Activated CD8-positive, alpha-beta memory T cell treated with anti-CD3 and anti-CD28 coated beads for 36 hours (primary cell): ENCODE data around the gene BCL11A. TPM values are rescaled to one million over a fixed set of nuclear protein-coding genes. Genes with fewer than 3 reads are reported as not detected.

Experiments used
- CTCF ChIA-PET: fragments of 350-600 bp; sonication (Branson Sonifier 250); formaldehyde crosslinking; loops from one replicate; lab custom pipeline; 2021; ENCODE audit warnings: antibody characterized with exemption; lab: Charles Lee
- POLR2A ChIA-PET: fragments of 350-600 bp; sonication (Branson Sonifier 250); formaldehyde crosslinking; loops from one replicate; lab custom pipeline; 2021; ENCODE audit warnings: antibody characterized with exemption; lab: Charles Lee
- total RNA-seq, 2 experiments: library from RNA; stranded (reverse); gene quantifications; one replicate each; pipeline ENCODE4 v1.2.3, GENCODE V29; 2021

Gene BCL11A
- total RNA-seq, result under 1 TPM; 0.15 to 0.30 TPM

DNA sequence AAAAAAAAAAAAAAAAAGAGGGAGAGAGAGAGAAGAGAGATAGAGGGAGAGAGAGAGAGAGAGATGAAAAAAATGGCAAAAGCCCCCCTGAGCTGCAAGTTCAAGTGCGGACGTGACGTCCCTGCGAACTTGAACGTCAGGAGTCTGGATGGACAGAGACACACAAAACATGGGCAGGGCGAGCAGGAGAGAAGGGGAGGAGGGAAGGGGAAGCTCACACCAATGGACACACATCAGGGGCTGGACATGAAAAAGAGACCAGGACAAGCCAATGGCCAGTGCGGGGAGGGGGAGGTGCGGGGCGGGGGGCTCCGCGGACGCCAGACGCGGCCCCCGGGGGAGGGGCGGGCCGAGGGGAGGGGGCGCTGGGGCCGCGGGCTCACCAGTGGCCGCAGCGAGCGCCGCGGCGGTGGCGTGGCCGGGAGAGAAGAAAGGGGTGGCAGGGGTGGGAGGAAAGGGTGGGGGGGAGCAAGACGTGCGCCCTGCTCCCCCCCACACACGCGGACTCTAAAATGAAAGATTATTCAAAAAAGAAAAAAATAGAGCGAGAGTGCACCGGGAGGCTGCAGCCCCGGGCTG is at the start of gene BCL11A:
TSS of gene BCL11A (minus strand) at position 160 of the 579 bp plus-strand sequence. CDS start 384 bp downstream, outside the sequence.
- CTCF ChIA-PET, result interaction anchor here (0.6 to 1.1 kb wide), 2 partner anchors 28 to 544 kb away, joined by 3 to 4 read pairs; no protein-coding TSS in a partner anchor
- POLR2A ChIA-PET, result no interaction called here

DNA sequence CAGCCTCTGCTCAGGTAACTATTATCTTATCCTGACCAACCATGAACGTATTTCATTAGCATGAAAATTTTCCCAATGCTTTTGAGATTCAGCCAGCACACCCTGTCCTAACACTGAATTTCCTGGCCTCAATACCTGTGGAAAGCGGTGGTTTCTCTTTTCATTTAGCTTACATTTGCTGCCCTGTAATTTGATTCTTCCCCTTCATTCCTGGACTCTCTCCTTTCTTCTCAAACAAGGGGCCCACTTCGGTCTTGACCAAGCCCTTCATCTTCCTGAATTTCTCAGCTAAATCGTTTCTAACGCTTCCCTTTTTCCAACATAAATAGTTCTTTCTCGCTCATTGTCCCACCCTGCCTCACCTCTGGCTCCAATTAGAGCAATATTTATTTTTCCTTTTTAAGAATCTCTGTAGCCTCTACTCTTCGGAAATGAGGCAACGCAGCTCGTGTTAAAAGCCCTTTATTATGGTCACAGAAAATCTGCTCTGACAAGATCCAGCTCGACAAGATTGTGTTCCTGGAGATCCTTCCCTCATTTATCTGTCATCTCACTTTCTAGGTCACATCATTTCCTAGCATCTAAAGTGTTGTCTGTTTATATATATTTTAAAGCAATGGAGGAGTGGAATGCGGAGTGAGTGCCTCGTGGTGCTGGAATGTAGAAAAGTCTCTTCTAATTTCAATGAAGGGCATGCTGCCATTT is 49.5 kb upstream of the BCL11A start:
- CTCF ChIA-PET, result no interaction called here
- POLR2A ChIA-PET, result no interaction called here

DNA sequence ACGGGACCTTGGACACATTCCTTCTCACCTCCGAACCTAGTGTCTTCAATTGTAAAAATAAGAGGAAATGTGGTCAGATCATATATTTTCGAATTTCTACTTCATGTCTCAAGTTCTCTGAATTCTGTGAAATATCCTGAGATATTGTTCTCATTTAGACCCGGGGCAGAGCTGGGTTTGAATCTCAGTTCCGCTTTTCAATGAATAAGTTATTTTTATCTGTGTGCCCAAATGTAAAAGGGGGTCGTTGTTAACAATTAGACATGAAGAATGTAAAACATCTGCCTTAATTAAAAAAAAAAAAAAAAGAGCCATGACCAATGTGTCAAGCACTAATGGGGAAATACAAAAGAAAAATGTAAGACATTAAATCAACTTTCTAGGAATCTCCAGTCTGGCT is 48.9 kb upstream of the BCL11A start:
- ChIA-PET CTCF (no interaction called here), POLR2A (no interaction called here)

DNA sequence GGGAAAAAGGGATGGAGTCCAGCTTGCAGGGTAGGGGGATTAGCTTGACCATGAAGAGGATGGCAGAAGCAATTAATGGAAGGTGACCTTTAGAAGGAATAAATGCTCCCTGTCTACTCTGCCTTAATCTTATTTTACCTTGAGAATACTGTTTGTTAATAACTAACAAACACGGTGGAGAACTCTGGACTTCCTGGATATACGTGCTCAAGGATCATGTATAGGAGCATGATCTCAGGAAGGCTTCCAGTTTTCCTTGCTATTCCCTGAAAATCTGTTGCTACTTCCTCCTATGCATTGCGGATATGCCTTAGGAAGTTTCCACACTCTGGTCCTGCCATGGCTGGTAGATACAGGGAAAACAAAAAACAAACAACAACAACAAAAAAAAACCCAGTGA is 44.8 kb upstream of the BCL11A start:
- ChIA-PET POLR2A (no interaction called here), CTCF (no interaction called here)

DNA sequence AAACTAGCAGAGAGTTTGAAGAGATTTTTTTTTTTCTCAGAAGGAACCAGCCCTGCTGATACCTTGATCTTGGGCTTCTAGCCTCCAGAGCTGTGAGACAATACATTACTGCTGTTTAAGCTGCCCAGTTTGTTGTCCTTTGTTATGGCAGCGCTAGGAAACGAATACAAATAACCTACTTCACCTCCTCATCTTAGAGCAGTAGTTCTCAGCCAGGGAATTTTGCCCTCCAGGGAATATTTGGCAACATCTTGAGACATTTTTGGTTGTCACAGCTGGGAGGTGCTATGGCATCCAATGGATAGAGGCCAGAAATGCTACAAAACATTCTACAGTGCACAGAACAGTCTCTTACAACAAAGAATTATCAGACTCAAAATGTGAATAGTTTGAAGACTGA is 43.9 kb upstream of the BCL11A start:
- POLR2A ChIA-PET, result no interaction called here
- CTCF ChIA-PET, result no interaction called here

DNA sequence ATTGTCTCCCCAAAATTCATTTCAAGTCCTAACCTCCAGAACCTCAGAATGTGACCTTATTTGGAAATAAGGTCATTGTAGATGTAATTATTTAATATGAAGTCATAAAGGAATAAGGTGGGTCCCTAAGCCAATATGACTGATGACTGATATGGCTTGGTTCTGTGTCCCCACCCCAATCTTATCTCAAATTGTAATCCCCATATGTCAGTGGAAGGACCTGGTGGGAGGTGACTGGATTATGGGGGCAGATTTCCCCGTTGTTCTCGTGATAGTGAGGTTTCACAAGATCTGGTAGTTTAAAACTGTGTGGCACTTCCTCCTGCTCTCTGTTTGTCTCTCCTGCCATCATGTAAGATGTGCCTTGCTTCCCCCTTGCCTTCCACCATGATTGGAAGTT is 43.0 kb upstream of the BCL11A start:
- ChIA-PET CTCF (no interaction called here), POLR2A (no interaction called here)

DNA sequence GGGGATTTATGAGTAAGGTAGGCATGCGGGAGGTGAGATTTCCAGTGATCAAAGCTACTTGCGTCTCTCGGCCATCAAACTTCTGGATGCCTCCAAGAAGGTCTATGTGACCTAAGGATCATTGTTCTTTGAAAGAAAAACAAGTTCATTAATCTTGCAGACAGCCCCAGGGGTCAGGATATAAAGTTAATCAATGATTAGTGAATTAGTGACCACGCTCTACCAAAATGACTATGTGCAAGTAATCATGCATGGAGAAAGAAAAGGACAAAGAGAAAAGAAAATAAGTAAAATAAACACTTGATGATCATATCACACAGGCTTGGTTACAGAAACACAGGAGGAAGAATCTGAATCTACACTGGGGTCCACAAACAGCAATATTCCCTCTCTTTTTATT is 42.5 kb upstream of the BCL11A start:
- CTCF ChIA-PET, result no interaction called here
- POLR2A ChIA-PET, result no interaction called here

DNA sequence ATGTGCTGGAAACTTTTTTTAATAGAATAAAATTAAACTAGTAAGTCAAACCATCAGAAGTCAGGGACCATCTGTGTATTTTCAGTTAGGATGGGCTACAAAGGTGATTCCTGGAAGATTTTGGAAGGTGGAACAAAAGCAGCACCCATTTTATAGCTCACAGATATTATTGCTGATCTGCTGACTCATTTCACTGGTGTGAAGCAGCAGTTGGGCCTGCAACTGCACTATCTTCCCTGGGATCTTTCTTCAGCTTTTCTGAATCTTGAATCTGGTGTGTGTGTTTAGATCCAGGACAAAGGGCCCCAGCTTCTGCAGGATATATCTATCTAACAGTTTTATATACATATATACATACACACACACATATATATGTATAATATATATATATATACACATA is 35.6 kb upstream of the BCL11A start:
- CTCF ChIA-PET, result no interaction called here
- POLR2A ChIA-PET, result no interaction called here

DNA sequence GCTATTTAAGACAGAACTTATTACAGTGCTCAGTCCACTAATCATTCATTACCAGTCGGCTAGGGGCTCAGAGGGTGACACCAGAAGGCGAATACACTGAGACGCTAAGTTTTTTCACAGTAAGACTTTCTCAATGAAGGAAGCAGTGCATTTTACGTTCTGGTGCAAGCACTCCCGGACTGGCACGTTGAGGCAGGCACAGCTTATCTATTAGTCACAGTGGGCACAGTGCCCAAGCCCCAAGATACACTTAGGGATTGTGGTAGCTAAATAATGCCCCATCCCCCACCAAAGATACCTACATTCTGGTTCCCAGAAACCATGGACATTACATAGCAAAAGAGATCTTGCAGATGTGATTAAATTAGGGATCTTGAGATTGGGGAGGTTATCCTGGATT is 32.6 kb upstream of the BCL11A start:
- CTCF ChIA-PET, result interaction anchor here (0.6 kb wide), 1 partner anchor 56 kb away, joined by 4 read pairs; no protein-coding TSS in a partner anchor
- POLR2A ChIA-PET, result no interaction called here

DNA sequence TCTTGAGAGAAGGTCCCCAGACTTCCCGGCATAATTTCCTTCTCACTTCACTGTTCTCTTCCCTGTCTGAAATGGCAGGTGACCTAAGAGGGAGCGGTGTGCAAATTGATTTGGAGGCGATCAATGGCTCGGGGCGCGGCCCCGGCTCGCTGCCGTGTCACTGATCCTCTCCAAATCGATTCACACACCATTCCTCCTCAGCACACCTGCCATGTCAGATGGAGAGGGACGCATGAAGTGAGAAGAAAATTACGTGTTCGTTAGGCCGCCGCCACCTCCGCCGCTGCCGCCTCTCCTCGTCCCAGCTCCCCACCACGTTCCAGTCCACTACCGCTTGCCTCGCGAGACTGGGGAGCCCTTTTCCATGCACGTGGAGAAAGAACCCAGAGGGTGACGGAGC is 31.8 kb upstream of the BCL11A start:
- POLR2A ChIA-PET, result no interaction called here
- CTCF ChIA-PET, result no interaction called here

DNA sequence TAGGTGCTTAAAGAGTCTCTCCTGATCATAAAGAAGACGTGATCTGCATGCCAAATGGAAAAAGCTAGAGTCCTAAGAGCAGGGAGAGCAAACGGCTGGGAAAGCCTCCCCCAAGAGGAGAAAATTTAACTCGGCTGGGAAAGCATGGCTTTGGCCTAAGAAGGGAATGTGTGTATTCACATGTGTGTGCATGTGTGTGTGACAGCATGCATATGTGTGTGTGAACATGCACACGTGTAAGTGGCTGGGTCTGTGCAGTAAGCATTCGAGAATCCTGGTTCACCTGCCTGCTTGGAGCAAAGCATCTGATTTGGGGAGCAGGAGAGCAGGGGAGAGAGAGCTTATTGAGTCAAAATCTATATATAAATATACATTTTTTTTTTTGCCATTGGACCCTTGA is 30.1 kb upstream of the BCL11A start:
- ChIA-PET CTCF (interaction anchor here (0.5 to 1.2 kb wide), 3 partner anchors 9 to 91 kb away, joined by 3 read pairs; no protein-coding TSS in a partner anchor), POLR2A (no interaction called here)

DNA sequence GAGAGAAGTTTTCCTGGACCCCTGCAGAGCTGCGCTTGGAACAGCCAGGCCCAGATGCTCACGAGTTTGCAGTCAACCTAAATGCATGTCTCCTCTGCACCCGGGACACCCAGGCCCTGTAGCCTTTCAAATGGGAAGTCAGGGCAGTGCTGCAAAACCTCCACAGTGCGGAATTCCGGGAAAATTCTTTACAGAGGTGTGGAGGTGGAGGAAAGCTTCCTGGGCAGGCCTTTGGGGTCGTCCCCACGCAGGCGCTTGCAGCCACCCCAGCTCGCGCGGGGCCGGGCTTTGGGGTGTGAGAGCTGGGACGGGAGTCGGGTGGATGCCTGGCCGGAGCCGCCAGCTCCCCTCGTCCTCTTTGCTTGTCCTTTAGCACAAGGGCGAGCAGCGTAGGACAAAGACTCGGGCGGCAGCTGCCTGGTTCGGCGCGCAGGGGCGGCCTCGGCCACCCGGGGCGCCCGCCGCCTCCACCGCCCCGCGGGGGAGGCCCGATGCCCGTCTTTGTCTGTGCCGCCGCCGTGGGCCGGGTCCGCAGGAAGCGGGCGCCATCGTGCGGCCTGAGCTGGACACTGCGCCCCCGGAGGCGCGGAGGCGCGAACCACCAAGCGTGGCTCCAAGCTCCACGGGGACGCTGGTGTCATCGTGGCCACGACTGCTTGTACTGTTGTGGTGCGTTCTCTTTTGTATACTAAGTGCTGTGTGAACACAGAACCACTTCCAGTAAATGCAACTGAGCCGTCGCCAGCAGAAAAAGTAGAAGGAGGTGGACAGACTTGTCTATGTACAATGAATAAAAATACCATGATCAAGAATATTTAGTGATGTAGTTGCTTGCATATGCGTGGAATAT is 28.2 kb upstream of the BCL11A start:
- ChIA-PET CTCF (interaction anchor here (1.0 to 1.8 kb wide), 10 partner anchors 8 to 62 kb away, joined by 3 to 9 read pairs (median 5); partner anchors contain the start of gene BCL11A), POLR2A (no interaction called here)

DNA sequence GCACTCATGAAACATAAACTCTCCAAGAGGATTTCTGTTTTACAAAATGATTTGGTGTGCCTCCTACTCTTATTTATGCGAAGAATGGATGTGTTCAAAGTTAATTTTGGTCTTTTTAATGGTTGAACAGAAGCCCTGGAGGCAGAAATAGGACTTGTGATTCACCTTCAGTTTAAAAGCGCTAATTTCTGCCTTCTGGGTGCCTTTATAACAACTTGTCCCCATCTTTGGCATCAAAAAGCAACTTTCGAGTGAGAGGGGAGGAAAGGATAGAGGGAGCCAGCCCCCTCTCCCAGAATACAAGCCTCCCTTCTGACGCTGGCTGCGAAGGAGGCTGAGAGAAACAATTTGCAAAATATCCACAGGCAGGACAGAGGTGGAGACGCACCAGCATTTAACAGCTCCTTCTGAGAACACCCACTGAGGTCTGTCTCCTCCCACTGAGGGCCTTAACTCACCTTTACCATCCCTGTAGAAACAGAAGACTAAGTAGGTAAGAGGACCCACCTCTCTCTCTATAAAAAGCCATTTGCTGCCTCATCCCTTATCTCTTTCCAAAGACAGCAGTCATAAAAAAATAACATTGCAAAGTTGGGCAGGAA is 24.3 kb upstream of the BCL11A start:
- POLR2A ChIA-PET, result no interaction called here
- CTCF ChIA-PET, result no interaction called here

DNA sequence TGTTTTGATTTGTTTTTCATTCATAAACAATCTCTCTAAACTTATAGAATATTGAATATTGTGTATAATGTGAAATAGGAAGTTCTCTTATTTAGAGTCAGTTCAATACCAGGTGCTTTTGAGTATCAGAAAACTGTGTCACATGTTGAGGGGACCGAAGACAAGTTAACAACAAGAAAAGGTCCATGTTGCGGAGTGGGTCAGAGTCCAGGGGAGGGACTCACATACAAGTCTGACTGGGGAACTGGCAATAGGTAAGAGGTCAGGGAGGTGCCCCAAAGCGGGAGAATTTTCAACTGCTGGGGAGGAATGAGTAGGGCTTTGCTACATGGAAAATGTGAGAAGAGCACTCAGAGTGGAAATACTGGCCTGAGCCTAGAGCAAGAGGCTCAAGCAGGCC is 19.8 kb upstream of the BCL11A start:
- CTCF ChIA-PET, result interaction anchor here (1.1 kb wide), 1 partner anchor 8 kb away, joined by 3 read pairs; no protein-coding TSS in a partner anchor
- POLR2A ChIA-PET, result no interaction called here

DNA sequence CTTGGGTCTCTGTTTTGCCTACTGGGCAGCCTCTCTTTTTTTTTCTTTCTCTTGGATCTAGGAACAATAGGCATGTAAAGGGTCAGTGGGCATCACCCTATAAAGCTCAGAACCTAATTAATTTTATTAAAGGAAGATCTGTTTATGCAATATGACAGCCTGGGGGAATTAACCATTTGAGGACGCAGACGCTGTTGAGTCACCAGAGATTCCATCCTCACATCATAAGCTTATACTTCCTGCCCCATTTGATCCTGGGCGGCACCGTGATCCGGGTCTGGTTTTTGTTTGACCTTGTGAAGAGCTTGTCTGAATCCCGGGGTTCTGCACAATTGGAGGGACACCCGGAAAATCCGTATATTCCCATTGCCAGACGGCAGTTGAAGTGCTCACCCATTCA is 16.8 kb upstream of the BCL11A start:
- ChIA-PET CTCF (interaction anchor here (0.7 to 2.6 kb wide), 3 partner anchors 11 to 111 kb away, joined by 4 to 9 read pairs (median 5); no protein-coding TSS in a partner anchor), POLR2A (interaction anchor here (0.6 kb wide), 1 partner anchor 23 kb away, joined by 4 read pairs; no protein-coding TSS in a partner anchor)

DNA sequence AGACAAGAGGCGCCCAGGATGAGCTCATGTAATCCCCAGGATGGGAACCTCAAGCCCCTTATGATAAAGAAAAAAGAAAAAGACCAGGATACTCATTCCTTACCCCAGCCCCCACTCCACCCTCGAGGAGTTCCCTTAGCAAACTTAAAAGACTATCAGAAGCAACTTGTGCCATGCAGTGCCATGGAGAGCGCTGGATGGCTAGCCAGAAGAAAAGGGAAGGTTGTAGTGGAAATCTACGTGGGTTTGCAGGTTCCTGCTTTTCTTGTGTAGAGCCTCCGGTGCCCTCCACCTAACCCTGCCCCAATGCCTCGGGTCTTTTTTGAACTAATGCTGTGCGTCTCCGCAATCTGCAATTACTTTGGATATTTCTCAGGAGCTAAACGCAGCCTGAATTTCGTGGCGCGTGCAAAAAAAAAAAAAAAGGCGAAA is 16.2 kb upstream of the BCL11A start:
- POLR2A ChIA-PET, result interaction anchor here (0.6 kb wide), 1 partner anchor 23 kb away, joined by 4 read pairs; no protein-coding TSS in a partner anchor

DNA sequence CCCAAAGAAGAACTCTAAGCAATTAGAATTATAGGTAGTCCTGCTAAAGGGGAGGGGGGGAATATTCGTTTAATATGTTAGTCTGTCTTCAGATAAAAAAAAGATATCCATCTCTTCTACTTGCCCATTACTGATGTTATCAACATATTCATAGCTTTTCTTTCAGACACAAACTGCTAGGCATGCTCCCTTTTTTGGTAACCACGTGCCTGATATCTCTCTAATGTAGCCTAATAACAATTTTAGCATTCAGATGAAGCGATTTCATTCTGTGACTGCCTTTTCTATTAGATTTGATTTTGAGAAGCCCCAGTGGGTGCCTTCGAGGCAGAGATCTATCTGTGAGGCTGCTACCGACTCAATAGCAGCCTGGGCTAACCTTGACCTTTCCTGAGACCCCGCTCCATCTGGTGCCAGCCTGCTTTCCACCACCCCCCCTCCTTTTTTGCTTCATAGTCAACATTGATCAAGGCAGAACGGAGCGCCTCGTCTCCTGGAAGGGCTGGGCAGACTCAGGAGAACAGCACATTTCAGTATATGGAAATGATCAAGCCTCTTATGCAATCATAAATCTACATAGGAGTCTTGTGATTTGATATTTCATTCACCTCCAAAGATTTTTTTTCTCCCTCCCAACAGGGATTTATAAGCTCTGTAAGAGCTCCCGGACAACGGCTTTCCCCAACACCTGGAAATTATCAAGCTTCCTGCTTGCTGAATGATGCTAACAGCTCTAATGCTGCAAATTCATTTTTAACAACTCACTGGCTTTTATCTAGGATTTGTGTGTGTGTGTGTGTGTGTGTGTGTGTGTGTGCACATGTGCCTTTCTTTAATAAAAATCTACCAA is 14.7 kb upstream of the BCL11A start:
- CTCF ChIA-PET, result interaction anchor here (0.7 kb wide), 1 partner anchor 1974 kb away, joined by 4 read pairs; no protein-coding TSS in a partner anchor
- POLR2A ChIA-PET, result no interaction called here

More for the DNA sequence above, 16.2 kb upstream of the BCL11A start:
- CTCF ChIA-PET, result interaction anchor here (0.7 to 2.6 kb wide), 3 partner anchors 12 to 110 kb away, joined by 4 to 9 read pairs (median 5); no protein-coding TSS in a partner anchor

DNA sequence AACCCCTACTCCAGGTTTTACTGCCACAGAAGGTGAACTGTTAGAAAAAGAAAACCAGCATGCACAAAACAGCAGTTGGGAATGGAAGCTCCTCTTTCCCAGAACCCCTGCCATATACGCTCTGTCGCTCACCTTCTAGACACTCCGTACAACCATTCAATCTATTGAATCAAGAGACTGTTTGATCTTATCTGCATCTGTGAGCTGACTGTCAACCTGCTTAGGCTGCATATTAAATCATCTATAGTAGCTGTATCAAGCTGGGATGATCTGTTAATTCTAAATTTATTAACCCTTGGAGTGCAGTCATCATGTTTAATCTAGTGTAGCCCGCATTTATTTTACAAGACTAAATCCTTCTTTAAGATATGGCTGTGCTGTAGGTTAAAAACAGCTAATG is 13.6 kb upstream of the BCL11A start:
- CTCF ChIA-PET, result no interaction called here
- POLR2A ChIA-PET, result no interaction called here
